ENCODE data around the gene XRN2. TPM values are rescaled to one million over a fixed set of nuclear protein-coding genes. Genes with fewer than 3 reads are reported as not detected.

XRN2 gene
- total RNA-seq, 1 donor from 2014 or later, result 87.7 TPM

DNA sequence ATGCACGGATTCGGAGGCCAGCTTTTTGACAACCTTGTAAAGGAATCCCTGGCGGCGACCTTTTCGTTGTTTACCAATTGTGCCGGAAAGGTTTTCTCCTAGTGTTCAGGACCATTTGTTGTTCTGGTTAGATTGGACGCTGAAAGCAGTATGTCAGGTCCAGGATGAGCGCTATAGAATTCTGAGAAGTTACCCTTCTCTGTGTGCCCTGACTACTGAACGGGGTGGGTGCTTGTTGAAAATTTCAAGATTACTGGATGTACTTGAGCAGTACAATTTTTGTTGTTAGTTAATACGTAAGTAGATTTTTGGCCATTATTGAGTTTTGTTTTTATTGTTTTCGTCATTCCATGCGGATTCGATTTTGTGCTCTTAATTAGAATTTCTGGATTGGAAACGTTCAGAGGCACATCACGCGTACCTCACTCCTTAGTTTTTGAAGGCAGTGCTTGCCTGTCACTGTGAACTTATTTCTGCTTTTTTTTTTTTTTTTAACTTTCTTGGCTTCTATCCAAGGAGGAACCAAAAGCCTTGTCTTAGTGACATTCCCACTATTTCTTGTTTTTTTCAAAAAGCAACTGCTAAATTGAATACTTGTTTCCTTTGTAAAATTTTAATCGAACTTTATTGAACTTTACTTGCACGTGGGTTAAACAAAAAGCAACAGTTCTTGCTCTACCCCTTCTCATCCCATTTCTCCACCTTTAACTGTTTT, 898 bp downstream of the XRN2 start:
- Mint-ChIP-seq H3K27ac (peak overlapping the region; percentile 99), H3K27me3 (ENCODE audit: low read depth) (no peaks in the 10 kb centered on the region), H3K36me3 (ENCODE audit: low read depth) (peaks cover 46% of the 10 kb centered on the region), H3K4me3 (ENCODE audit: low read depth) (peak overlapping the region; percentile 97), H3K9me3 (peaks cover 10% of the 10 kb centered on the region), H3K4me1 (ENCODE audit: low read depth) (peaks cover 30% of the 10 kb centered on the region)
- no peak for DNase-seq (ENCODE audit: low spot score)
- intact Hi-C loops (cut with micrococcal nuclease), result loop anchor here (1.0 to 5.0 kb wide), 4 partner anchors 53 to 178 kb away; partner anchors contain the start of gene KIZ

DNA sequence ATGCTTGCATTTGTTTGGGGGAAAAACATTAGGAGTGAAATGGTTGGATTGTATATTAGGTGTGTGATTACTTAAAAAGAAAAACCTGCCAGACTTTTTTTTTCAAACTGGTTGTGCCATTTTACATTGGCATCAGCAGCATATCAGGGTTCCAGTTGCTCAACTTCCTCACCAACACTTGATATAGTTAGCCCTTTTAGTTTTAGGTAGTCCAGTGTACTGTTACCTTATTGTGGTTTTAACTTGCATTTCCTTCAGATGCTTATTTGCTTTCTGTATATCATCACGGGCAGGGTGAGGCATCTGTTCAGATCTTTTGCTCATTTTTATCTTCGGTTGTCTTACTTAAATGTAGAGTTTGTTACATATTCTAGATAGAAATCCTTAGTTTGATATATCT, 5.2 kb downstream of the XRN2 start:
- Mint-ChIP-seq H3K4me1 (ENCODE audit: low read depth) (peaks cover 45% of the 10 kb centered on the region), H3K36me3 (ENCODE audit: low read depth) (peaks cover 71% of the 10 kb centered on the region), H3K9me3 (peaks cover 10% of the 10 kb centered on the region), H3K4me3 (ENCODE audit: low read depth) (no peak overlapping the region), H3K27ac (no peak overlapping the region), H3K27me3 (ENCODE audit: low read depth) (no peaks in the 10 kb centered on the region)
- intact Hi-C loops (cut with micrococcal nuclease), result no loop called here
- no peak for DNase-seq (ENCODE audit: low spot score)

- Mint-ChIP-seq H3K4me3 (ENCODE audit: low read depth) (no peak overlapping the region), H3K9me3 (peaks cover 10% of the 10 kb centered on the region), H3K27me3 (ENCODE audit: low read depth) (no peaks in the 10 kb centered on the region), H3K36me3 (ENCODE audit: low read depth) (peaks cover 67% of the 10 kb centered on the region), H3K4me1 (ENCODE audit: low read depth) (peaks cover 39% of the 10 kb centered on the region), H3K27ac (peak overlapping the region; percentile 3)
- no peak for DNase-seq (ENCODE audit: low spot score)
- intact Hi-C loops (cut with micrococcal nuclease), result no loop called here
These were observed 6.7 kb downstream of the XRN2 start for GRCh38 chr20:21309678-21310467.

DNA sequence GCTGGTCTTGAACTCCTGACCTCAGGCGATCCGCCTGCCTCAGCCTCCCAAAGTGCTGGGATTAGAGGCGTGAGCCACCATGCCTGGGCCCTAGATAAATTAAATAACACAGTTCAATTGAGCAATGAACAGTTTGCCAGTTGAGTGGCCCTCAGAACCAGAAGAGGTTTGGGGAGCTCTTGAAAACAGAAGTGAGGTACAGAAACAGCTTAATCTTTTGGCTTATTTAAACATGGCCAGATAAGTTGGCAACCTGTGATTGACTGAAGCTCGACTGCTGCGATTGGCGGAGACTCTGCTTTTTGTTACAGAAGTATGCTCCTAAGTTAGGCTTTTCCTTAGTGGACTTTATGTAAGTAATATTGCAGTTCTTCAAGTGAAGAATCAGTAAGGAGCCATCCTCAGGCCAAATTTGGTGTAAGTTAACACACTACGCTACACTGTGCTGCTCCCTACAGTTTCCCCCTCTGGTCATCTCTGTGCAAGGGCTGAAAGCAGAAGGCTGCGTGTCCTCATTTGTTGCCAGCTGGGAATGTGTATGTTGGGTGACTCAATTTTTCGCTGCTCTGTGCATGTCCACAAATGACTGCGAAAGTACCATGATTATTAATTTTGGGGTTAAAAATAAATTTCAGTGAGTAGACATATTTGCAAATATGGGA, 9.8 kb downstream of the XRN2 start:
- intact Hi-C loops (cut with micrococcal nuclease), result no loop called here
- Mint-ChIP-seq H3K36me3 (ENCODE audit: low read depth) (peaks cover 50% of the 10 kb centered on the region), H3K27ac (no peak overlapping the region), H3K4me1 (ENCODE audit: low read depth) (peaks cover 44% of the 10 kb centered on the region), H3K9me3 (peaks cover 13% of the 10 kb centered on the region), H3K27me3 (ENCODE audit: low read depth) (no peaks in the 10 kb centered on the region), H3K4me3 (ENCODE audit: low read depth) (no peak overlapping the region)
- no peak for DNase-seq (ENCODE audit: low spot score)

DNA sequence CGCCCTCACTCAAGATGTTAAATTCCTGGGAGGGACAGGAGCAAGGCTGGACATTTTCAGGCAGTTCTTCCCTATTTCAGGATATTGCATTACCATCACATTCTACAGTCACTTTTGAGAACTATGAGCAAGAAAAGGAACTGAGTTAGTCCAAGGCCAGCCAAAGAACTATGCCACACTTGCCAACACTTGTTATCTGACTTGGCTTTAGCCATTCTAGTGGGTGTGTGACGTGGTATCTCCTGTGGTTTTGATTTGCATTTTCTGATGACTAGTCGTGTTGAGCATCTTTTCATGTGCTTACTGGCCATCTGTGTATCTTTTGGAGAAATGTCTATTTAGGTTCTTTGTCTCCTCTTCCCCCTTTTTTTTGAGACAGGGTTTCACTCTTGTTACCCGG, 12.0 kb downstream of the XRN2 start:
- Mint-ChIP-seq H3K27ac (peak overlapping the region; percentile 16), H3K4me3 (ENCODE audit: low read depth) (no peak overlapping the region), H3K9me3 (peaks cover 18% of the 10 kb centered on the region), H3K36me3 (ENCODE audit: low read depth) (peaks cover 43% of the 10 kb centered on the region), H3K4me1 (ENCODE audit: low read depth) (peaks cover 41% of the 10 kb centered on the region), H3K27me3 (ENCODE audit: low read depth) (no peaks in the 10 kb centered on the region)
- DNase-seq (ENCODE audit: low spot score), result no peak
- intact Hi-C loops (cut with micrococcal nuclease), result no loop called here

- intact Hi-C loops (cut with micrococcal nuclease), result no loop called here
- H3K27me3 Mint-ChIP-seq (ENCODE audit: low read depth), result no peaks in the 10 kb centered on the region
- H3K4me3 Mint-ChIP-seq (ENCODE audit: low read depth), result no peak overlapping the region
- H3K9me3 Mint-ChIP-seq, result peaks cover 31% of the 10 kb centered on the region
- H3K27ac Mint-ChIP-seq, result no peak overlapping the region
- H3K4me1 Mint-ChIP-seq (ENCODE audit: low read depth), result peaks cover 48% of the 10 kb centered on the region
- peaks cover 55% of the 10 kb centered on the region for H3K36me3 Mint-ChIP-seq (ENCODE audit: low read depth)
- no peak for DNase-seq (ENCODE audit: low spot score)
These were observed 19.1 kb downstream of the XRN2 start for GRCh38 chr20:21322083-21322710.

DNA sequence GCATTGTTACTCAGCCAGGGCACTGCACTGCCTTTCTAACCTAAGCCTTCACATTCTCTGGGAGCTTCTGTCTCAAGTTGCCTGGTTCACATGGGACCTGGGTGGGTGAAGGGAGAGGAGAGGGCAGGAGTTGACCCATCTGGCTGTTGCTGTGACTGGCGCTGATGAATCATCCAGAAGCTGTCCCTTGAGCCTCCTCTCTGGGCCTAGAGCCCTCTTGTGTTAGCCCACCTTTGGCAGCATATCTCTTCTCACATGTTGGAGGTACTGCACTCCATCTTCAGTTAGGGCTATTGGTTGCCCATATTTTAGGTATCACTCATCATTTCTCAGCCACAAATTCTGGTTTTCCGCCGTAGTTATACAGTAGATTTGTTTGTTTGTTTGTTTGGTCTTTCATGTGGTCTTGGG, 19.8 kb downstream of the XRN2 start:
- intact Hi-C loops (cut with micrococcal nuclease), result no loop called here
- peaks cover 45% of the 10 kb centered on the region for H3K4me1 Mint-ChIP-seq (ENCODE audit: low read depth)
- no peak for DNase-seq (ENCODE audit: low spot score)

GRCh38 chr20:21323640-21324039, 20.5 kb downstream of the XRN2 start:
- H3K27ac Mint-ChIP-seq, result no peak overlapping the region
- peaks cover 47% of the 10 kb centered on the region for H3K4me1 Mint-ChIP-seq (ENCODE audit: low read depth)
- H3K27me3 Mint-ChIP-seq (ENCODE audit: low read depth), result no peaks in the 10 kb centered on the region
- H3K4me3 Mint-ChIP-seq (ENCODE audit: low read depth), result no peak overlapping the region
- H3K36me3 Mint-ChIP-seq (ENCODE audit: low read depth), result peaks cover 59% of the 10 kb centered on the region
- DNase-seq (ENCODE audit: low spot score), result no peak
- intact Hi-C loops (cut with micrococcal nuclease), result no loop called here
- H3K9me3 Mint-ChIP-seq, result peaks cover 26% of the 10 kb centered on the region

More for the DNA sequence above, 19.8 kb downstream of the XRN2 start:
- Mint-ChIP-seq H3K36me3 (ENCODE audit: low read depth) (peaks cover 54% of the 10 kb centered on the region), H3K27ac (no peak overlapping the region), H3K9me3 (peaks cover 27% of the 10 kb centered on the region), H3K4me3 (ENCODE audit: low read depth) (no peak overlapping the region), H3K27me3 (ENCODE audit: low read depth) (no peaks in the 10 kb centered on the region)

GRCh38 chr20:21324126-21324525, 21.0 kb downstream of the XRN2 start:
- no peak for DNase-seq (ENCODE audit: low spot score)
- no peak overlapping the region for H3K4me3 Mint-ChIP-seq (ENCODE audit: low read depth)
- H3K27me3 Mint-ChIP-seq (ENCODE audit: low read depth), result no peaks in the 10 kb centered on the region
- intact Hi-C loops (cut with micrococcal nuclease), result no loop called here
- peaks cover 21% of the 10 kb centered on the region for H3K9me3 Mint-ChIP-seq
- peaks cover 43% of the 10 kb centered on the region for H3K4me1 Mint-ChIP-seq (ENCODE audit: low read depth)
- peaks cover 57% of the 10 kb centered on the region for H3K36me3 Mint-ChIP-seq (ENCODE audit: low read depth)
- no peak overlapping the region for H3K27ac Mint-ChIP-seq

- Mint-ChIP-seq H3K9me3 (peaks cover 13% of the 10 kb centered on the region), H3K36me3 (ENCODE audit: low read depth) (peaks cover 54% of the 10 kb centered on the region), H3K27me3 (ENCODE audit: low read depth) (no peaks in the 10 kb centered on the region), H3K4me3 (ENCODE audit: low read depth) (peak overlapping the region; percentile 30), H3K4me1 (ENCODE audit: low read depth) (peaks cover 41% of the 10 kb centered on the region), H3K27ac (peak overlapping the region; percentile 62)
- intact Hi-C loops (cut with micrococcal nuclease), result loop anchor here (5.0 kb wide), 1 partner anchor 37 kb away; no protein-coding TSS in a partner anchor
- no peak for DNase-seq (ENCODE audit: low spot score)
These were observed 22.2 kb downstream of the XRN2 start for GRCh38 chr20:21325296-21325695.

- no peak overlapping the region for H3K27ac Mint-ChIP-seq
- H3K4me1 Mint-ChIP-seq (ENCODE audit: low read depth), result peaks cover 41% of the 10 kb centered on the region
- no peak overlapping the region for H3K4me3 Mint-ChIP-seq (ENCODE audit: low read depth)
- DNase-seq (ENCODE audit: low spot score), result no peak
- intact Hi-C loops (cut with micrococcal nuclease), result loop anchor here (5.0 kb wide), 1 partner anchor 36 kb away; no protein-coding TSS in a partner anchor
- peaks cover 4% of the 10 kb centered on the region for H3K9me3 Mint-ChIP-seq
- H3K36me3 Mint-ChIP-seq (ENCODE audit: low read depth), result peaks cover 49% of the 10 kb centered on the region
- no peaks in the 10 kb centered on the region for H3K27me3 Mint-ChIP-seq (ENCODE audit: low read depth)
These were observed 23.6 kb downstream of the XRN2 start for GRCh38 chr20:21326700-21327099.

DNA sequence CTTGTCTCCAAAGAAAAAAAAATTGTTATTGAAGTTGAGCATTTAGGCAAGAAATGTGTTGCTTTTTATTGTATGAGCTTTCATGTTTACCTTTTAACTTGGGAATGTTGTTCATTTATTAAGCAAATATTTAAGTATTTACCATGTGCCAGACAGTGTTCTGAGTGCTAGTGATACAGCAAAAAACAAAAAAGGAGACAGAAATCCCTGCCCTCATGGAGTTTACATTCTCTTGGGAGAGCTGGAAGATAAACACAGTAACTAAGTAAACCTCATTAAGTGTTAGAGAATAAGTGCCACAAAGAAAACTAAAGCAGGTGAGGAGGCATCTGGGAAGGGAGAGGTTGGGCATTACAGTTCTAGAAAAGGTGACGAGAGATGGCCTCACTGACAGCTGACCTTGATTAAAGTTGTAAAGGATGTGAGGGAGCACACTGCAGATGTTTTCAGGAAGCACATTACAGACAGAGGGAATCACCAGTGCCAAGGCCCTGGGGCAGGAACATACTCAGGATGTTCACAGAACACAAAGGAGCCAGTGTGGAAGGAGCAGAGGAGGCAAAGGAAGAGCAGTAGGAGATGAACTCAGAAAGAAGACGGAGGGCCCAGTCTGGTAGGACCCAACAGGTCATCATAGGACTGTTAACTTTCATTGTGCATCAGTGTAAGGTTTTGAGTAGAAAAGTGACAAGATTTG, 33.5 kb downstream of the XRN2 start:
- no peak for DNase-seq (ENCODE audit: low spot score)
- intact Hi-C loops (cut with micrococcal nuclease), result no loop called here
- Mint-ChIP-seq H3K27me3 (ENCODE audit: low read depth) (no peaks in the 10 kb centered on the region), H3K36me3 (ENCODE audit: low read depth) (peaks cover 88% of the 10 kb centered on the region), H3K4me1 (ENCODE audit: low read depth) (no peaks in the 10 kb centered on the region), H3K9me3 (no peaks in the 10 kb centered on the region), H3K4me3 (ENCODE audit: low read depth) (no peak overlapping the region), H3K27ac (no peak overlapping the region)

Data from activated T-helper 2 cell treated with anti-CD3 and anti-CD28 coated beads, Interferon-gamma antibody, Interleukin-2, Interleukin-4, amounts not matched to agents 10 μg/mL and 5 μg/mL and 100 μg/mL, durations not matched to agents 14 hours and 24 hours and 36 hours (primary cell).